ENCODE measurements around the gene MTCL3.

DNA sequence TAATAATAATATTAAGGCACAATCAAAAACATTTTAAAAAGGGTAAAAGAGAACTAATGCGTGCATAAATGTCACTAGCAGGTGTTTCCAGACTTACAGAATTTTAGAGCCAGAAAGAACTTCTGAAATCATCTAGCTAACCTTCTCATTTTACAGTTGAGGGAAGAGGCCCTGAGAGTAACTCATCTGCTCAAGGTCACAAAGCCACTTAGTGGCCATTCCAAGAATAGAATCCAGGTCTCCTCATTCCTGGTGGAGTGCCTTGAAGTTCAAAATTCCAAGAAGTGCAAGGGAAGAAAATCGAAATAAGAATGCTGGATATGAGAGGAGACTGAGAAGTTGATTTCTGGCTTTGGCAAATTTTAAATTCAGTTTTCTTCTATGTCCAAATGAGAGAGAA is 56.8 kb downstream of the MTCL3 start:
- TF ChIP-seq, protein P1, sequence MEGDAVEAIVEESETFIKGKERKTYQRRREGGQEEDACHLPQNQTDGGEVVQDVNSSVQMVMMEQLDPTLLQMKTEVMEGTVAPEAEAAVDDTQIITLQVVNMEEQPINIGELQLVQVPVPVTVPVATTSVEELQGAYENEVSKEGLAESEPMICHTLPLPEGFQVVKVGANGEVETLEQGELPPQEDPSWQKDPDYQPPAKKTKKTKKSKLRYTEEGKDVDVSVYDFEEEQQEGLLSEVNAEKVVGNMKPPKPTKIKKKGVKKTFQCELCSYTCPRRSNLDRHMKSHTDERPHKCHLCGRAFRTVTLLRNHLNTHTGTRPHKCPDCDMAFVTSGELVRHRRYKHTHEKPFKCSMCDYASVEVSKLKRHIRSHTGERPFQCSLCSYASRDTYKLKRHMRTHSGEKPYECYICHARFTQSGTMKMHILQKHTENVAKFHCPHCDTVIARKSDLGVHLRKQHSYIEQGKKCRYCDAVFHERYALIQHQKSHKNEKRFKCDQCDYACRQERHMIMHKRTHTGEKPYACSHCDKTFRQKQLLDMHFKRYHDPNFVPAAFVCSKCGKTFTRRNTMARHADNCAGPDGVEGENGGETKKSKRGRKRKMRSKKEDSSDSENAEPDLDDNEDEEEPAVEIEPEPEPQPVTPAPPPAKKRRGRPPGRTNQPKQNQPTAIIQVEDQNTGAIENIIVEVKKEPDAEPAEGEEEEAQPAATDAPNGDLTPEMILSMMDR (IDR thresholded peaks at IDR 0.05; ENCODE audit: low read length) = no peak
- no peak for TF ChIP-seq EZH2phosphoT487 (IDR thresholded peaks at IDR 0.05; ENCODE audit: low read length)
